ENCODE data around the gene JAZF1.

JAZF1 gene

GRCh38 chr7:27942711-27943110 is 237.9 kb downstream of the JAZF1 start:
- DNase-seq = no peak
- no peak overlapping the region for H3K4me3 ChIP-seq (ENCODE audit: low read depth, low read length)
- no peak overlapping the region for H3K27ac ChIP-seq
- H3K36me3 ChIP-seq (replicated peaks) = no peaks in the 10 kb centered on the region
- no peaks in the 10 kb centered on the region for H3K27me3 ChIP-seq (replicated peaks)
- in situ Hi-C loops (cut with HindIII; ENCODE audit: low pct_ligation_motif_present, low sequenced_read_pairs) = no loop called here
- no peak for TF ChIP-seq CTCF (IDR thresholded peaks at IDR 0.05; ENCODE audit: low read depth, low read length, missing control alignments)

GRCh38 chr7:27941522-27941921 is 239.1 kb downstream of the JAZF1 start:
- in situ Hi-C loops (cut with HindIII; ENCODE audit: low pct_ligation_motif_present, low sequenced_read_pairs) = no loop called here
- DNase-seq = no peak
- Histone ChIP-seq H3K4me3 (ENCODE audit: low read depth, low read length) (no peak overlapping the region), H3K27me3 (replicated peaks) (no peaks in the 10 kb centered on the region), H3K27ac (no peak overlapping the region), H3K36me3 (replicated peaks) (no peaks in the 10 kb centered on the region)
- no peak for TF ChIP-seq CTCF (IDR thresholded peaks at IDR 0.05; ENCODE audit: low read depth, low read length, missing control alignments)

- no peak overlapping the region for H3K27ac ChIP-seq
- no peak for DNase-seq
- no peaks in the 10 kb centered on the region for H3K27me3 ChIP-seq (replicated peaks)
- TF ChIP-seq CTCF (IDR thresholded peaks at IDR 0.05; ENCODE audit: low read depth, low read length, missing control alignments) = no peak
- in situ Hi-C loops (cut with HindIII; ENCODE audit: low pct_ligation_motif_present, low sequenced_read_pairs) = no loop called here
- H3K4me3 ChIP-seq (ENCODE audit: low read depth, low read length) = no peak overlapping the region
- no peaks in the 10 kb centered on the region for H3K36me3 ChIP-seq (replicated peaks)
Observed at GRCh38 chr7:27940341-27940740, 240.3 kb downstream of the JAZF1 start.

GRCh38 chr7:27939893-27940292 is 240.7 kb downstream of the JAZF1 start:
- no peak for TF ChIP-seq CTCF (IDR thresholded peaks at IDR 0.05; ENCODE audit: low read depth, low read length, missing control alignments)
- in situ Hi-C loops (cut with HindIII; ENCODE audit: low pct_ligation_motif_present, low sequenced_read_pairs) = no loop called here
- Histone ChIP-seq H3K27me3 (replicated peaks) (no peaks in the 10 kb centered on the region), H3K27ac (no peak overlapping the region), H3K36me3 (replicated peaks) (no peaks in the 10 kb centered on the region), H3K4me3 (ENCODE audit: low read depth, low read length) (no peak overlapping the region)
- no peak for DNase-seq

- in situ Hi-C loops (cut with HindIII; ENCODE audit: low pct_ligation_motif_present, low sequenced_read_pairs) = no loop called here
- no peak overlapping the region for H3K4me3 ChIP-seq (ENCODE audit: low read depth, low read length)
- H3K27me3 ChIP-seq (replicated peaks) = no peaks in the 10 kb centered on the region
- H3K27ac ChIP-seq = no peak overlapping the region
- no peaks in the 10 kb centered on the region for H3K36me3 ChIP-seq (replicated peaks)
- no peak for TF ChIP-seq CTCF (IDR thresholded peaks at IDR 0.05; ENCODE audit: low read depth, low read length, missing control alignments)
- no peak for DNase-seq
Observed at GRCh38 chr7:27936768-27937102, 243.9 kb downstream of the JAZF1 start.

GRCh38 chr7:27936047-27936767 is 244.4 kb downstream of the JAZF1 start:
- no peak for DNase-seq
- Histone ChIP-seq H3K27ac (no peak overlapping the region), H3K27me3 (replicated peaks) (no peaks in the 10 kb centered on the region), H3K4me3 (ENCODE audit: low read depth, low read length) (no peak overlapping the region), H3K36me3 (replicated peaks) (no peaks in the 10 kb centered on the region)
- TF ChIP-seq CTCF (IDR thresholded peaks at IDR 0.05; ENCODE audit: low read depth, low read length, missing control alignments) = no peak
- in situ Hi-C loops (cut with HindIII; ENCODE audit: low pct_ligation_motif_present, low sequenced_read_pairs) = no loop called here

All from brain microvascular endothelial cell (primary cell).